ENCODE measurements around the gene DSCAML1. TPM values are rescaled to one million over a fixed set of nuclear protein-coding genes. Genes with fewer than 3 reads are reported as not detected.
A peak's percentile ranks its signal among the peaks of the same experiment; 100 is the strongest.

The DSCAML1 gene
- total and polyA plus RNA-seq, 2 experiments from 2014 or later: not detected

GRCh38 chr11:117805045-117805444 is 8.0 kb upstream of the DSCAML1 start:
- in situ Hi-C loops (cut with MboI): loop anchor here (10.0 kb wide), 1 partner anchor 370 kb away; no protein-coding TSS in a partner anchor

GRCh38 chr11:117803896-117804295 is 6.9 kb upstream of the DSCAML1 start:
- H3F3A ChIP-seq (ENCODE audit: insufficient read depth): no peaks in the 10 kb centered on the region
- no peak overlapping the region for H2AFZ ChIP-seq
- no peaks in the 10 kb centered on the region for H3K4me1 ChIP-seq (ENCODE audit: insufficient read depth)
- H3K9ac ChIP-seq: no peak overlapping the region
- H3K27me3 ChIP-seq (replicated peaks; ENCODE audit: insufficient read depth): peaks cover 21% of the 10 kb centered on the region
- H3K4me2 ChIP-seq (ENCODE audit: unreplicated experiment): no peak overlapping the region
- 62 to 63% methylated on average over 8 of the region's 8 CpGs for WGBS, 2 experiments (ENCODE audit: low coverage in 1 of 2, low lambda C conversion rate in 2 of 2, missing lambda C conversion rate in 2 of 2)
- no peak overlapping the region for H3K4me3 ChIP-seq
- no peaks in the 10 kb centered on the region for H3K9me2 ChIP-seq (ENCODE audit: insufficient read depth)
- no peak for TF ChIP-seq EZH2 (IDR thresholded peaks at IDR 0.05; ENCODE audit: insufficient read depth, poor library complexity, severe bottlenecking)
- TF ChIP-seq EZH2phosphoT487 (IDR thresholded peaks at IDR 0.05; ENCODE audit: insufficient read depth, low read depth): no peak
- no peak overlapping the region for H3K27ac ChIP-seq
- in situ Hi-C loops (cut with MboI): loop anchor here (10.0 kb wide), 1 partner anchor 369 kb away; no protein-coding TSS in a partner anchor
- H3K36me3 ChIP-seq (ENCODE audit: low read depth): no peaks in the 10 kb centered on the region
- H3K79me2 ChIP-seq (ENCODE audit: insufficient read depth): no peaks in the 10 kb centered on the region
- no peak for DNase-seq
- H3K9me3 ChIP-seq (ENCODE audit: low read depth): no peaks in the 10 kb centered on the region
- no peaks in the 10 kb centered on the region for H4K20me1 ChIP-seq (ENCODE audit: insufficient read depth)

More at GRCh38 chr11:117805045-117805444, 8.0 kb upstream of the DSCAML1 start:
- H3K27ac ChIP-seq: no peak overlapping the region
- H3K9ac ChIP-seq: no peak overlapping the region
- peaks cover 24% of the 10 kb centered on the region for H3K27me3 ChIP-seq (replicated peaks; ENCODE audit: insufficient read depth)
- no peaks in the 10 kb centered on the region for H4K20me1 ChIP-seq (ENCODE audit: insufficient read depth)
- no peak overlapping the region for H2AFZ ChIP-seq
- DNase-seq: peak; percentile 35
- no peaks in the 10 kb centered on the region for H3K9me2 ChIP-seq (ENCODE audit: insufficient read depth)
- no peaks in the 10 kb centered on the region for H3F3A ChIP-seq (ENCODE audit: insufficient read depth)
- H3K4me3 ChIP-seq: no peak overlapping the region
- H3K4me2 ChIP-seq (ENCODE audit: unreplicated experiment): no peak overlapping the region
- no peaks in the 10 kb centered on the region for H3K36me3 ChIP-seq (ENCODE audit: low read depth)
- H3K4me1 ChIP-seq (ENCODE audit: insufficient read depth): no peaks in the 10 kb centered on the region
- no peaks in the 10 kb centered on the region for H3K9me3 ChIP-seq (ENCODE audit: low read depth)
- H3K79me2 ChIP-seq (ENCODE audit: insufficient read depth): no peaks in the 10 kb centered on the region
- TF ChIP-seq EZH2 (IDR thresholded peaks at IDR 0.05; ENCODE audit: insufficient read depth, poor library complexity, severe bottlenecking) (no peak), EZH2phosphoT487 (IDR thresholded peaks at IDR 0.05; ENCODE audit: insufficient read depth, low read depth) (no peak)
- 18% methylated on average over 1 of the region's 1 CpG for WGBS, 2 experiments (ENCODE audit: low coverage in 1 of 2, low lambda C conversion rate in 2 of 2, missing lambda C conversion rate in 2 of 2)

- Histone ChIP-seq H3K4me3 (no peak overlapping the region), H3K9ac (no peak overlapping the region), H3K9me3 (ENCODE audit: low read depth) (no peaks in the 10 kb centered on the region), H4K20me1 (ENCODE audit: insufficient read depth) (no peaks in the 10 kb centered on the region), H3K36me3 (ENCODE audit: low read depth) (no peaks in the 10 kb centered on the region), H3K9me2 (ENCODE audit: insufficient read depth) (no peaks in the 10 kb centered on the region), H3K4me1 (ENCODE audit: insufficient read depth) (no peaks in the 10 kb centered on the region), H3K4me2 (ENCODE audit: unreplicated experiment) (no peak overlapping the region), H2AFZ (no peak overlapping the region), H3K79me2 (ENCODE audit: insufficient read depth) (no peaks in the 10 kb centered on the region), H3K27me3 (replicated peaks; ENCODE audit: insufficient read depth) (peaks cover 50% of the 10 kb centered on the region), H3F3A (ENCODE audit: insufficient read depth) (no peaks in the 10 kb centered on the region), H3K27ac (no peak overlapping the region)
- TF ChIP-seq EZH2phosphoT487 (IDR thresholded peaks at IDR 0.05; ENCODE audit: insufficient read depth, low read depth) (no peak), EZH2 (IDR thresholded peaks at IDR 0.05; ENCODE audit: insufficient read depth, poor library complexity, severe bottlenecking) (no peak)
- in situ Hi-C loops (cut with MboI): loop anchor here (10.0 kb wide), 1 partner anchor 365 kb away; no protein-coding TSS in a partner anchor
- 54 to 60% methylated on average over 5 of the region's 5 CpGs for WGBS, 2 experiments (ENCODE audit: low coverage in 1 of 2, low lambda C conversion rate in 2 of 2, missing lambda C conversion rate in 2 of 2)
- no peak for DNase-seq
Observed at GRCh38 chr11:117799634-117800033, 2.6 kb upstream of the DSCAML1 start.

GRCh38 chr11:117796456-117796871 is 552 bp downstream of the DSCAML1 start:
- Histone ChIP-seq H3K27ac (no peak overlapping the region), H3F3A (ENCODE audit: insufficient read depth) (no peaks in the 10 kb centered on the region), H3K9me2 (ENCODE audit: insufficient read depth) (no peaks in the 10 kb centered on the region), H3K36me3 (ENCODE audit: low read depth) (no peaks in the 10 kb centered on the region), H4K20me1 (ENCODE audit: insufficient read depth) (no peaks in the 10 kb centered on the region), H3K4me2 (ENCODE audit: unreplicated experiment) (no peak overlapping the region), H3K9me3 (ENCODE audit: low read depth) (no peaks in the 10 kb centered on the region), H3K4me3 (no peak overlapping the region), H2AFZ (no peak overlapping the region), H3K4me1 (ENCODE audit: insufficient read depth) (no peaks in the 10 kb centered on the region), H3K9ac (no peak overlapping the region), H3K27me3 (replicated peaks; ENCODE audit: insufficient read depth) (peaks cover 56% of the 10 kb centered on the region), H3K79me2 (ENCODE audit: insufficient read depth) (no peaks in the 10 kb centered on the region)
- in situ Hi-C loops (cut with MboI): no loop called here
- TF ChIP-seq EZH2phosphoT487 (IDR thresholded peaks at IDR 0.05; ENCODE audit: insufficient read depth, low read depth) (no peak), EZH2 (IDR thresholded peaks at IDR 0.05; ENCODE audit: insufficient read depth, poor library complexity, severe bottlenecking) (no peak)
- 4 to 7% methylated on average over 24 to 32 of the region's 35 CpGs for WGBS, 2 experiments (ENCODE audit: low coverage in 1 of 2, low lambda C conversion rate in 2 of 2, missing lambda C conversion rate in 2 of 2)
- no peak for DNase-seq
